Left colon (tissue), 2 donors: ENCODE measurements around the gene ZNF286A. TPM values are rescaled to one million over a fixed set of nuclear protein-coding genes. Genes with fewer than 3 reads are reported as not detected.
A peak's percentile ranks its signal among the peaks of the same experiment; 100 is the strongest.
"Not testable (repeated sequence)": the region's sequence is repeated elsewhere in the genome, so short reads cannot be mapped to it uniquely, and the experiment has no call there.

Experiments
- ATAC-seq: fragments of 200-7000 bp; cut with Tn5 transposase; one replicate; pipeline ENCODE4 v1.9.1; 2020; ENCODE audit warnings: mild to moderate bottlenecking, moderate library complexity
- DNase-seq, 2 donors: peaks; one replicate each; pipeline ENCODE4 v3.0.0-alpha.2; 2020
- intact Hi-C, 2 donors: fragments of 100-400 bp; cut with DNase I in 1 of 2; cut with micrococcal nuclease in 1 of 2; formaldehyde crosslinking; loops; one replicate each; pipeline versions ENCODE4 v1.11.2 to v1.14.0; 2022; cut with DNase I, micrococcal nuclease
- long read RNA-seq: library from polyadenylated mRNA; unstranded; transcript quantifications from one replicate; pipeline ENCODE4 v2.0.0, GENCODE V29; 2021
- total RNA-seq, 2 donors: library from RNA; stranded (reverse); fragmentation: NEBNext Ultra II Directional; extraction: Animal tissue kit (Norgen Biotek cat#: 25700); gene quantifications; one replicate each; pipeline ENCODE4 v1.2.1, GENCODE V29; 2021
- donor health status: DM: no; HTN: no; CAD: no.
- donor health status: DM: yes; HTN: yes; CAD: no.

Gene ZNF286A
- total RNA-seq = 1 to 10 TPM; 6.4 to 10.0 TPM
- long read RNA-seq, partial matches to known transcripts = 1 of 1 reads
- long read RNA-seq, other reads (novel, unspliced or antisense) = 0 of 1 reads

DNA sequence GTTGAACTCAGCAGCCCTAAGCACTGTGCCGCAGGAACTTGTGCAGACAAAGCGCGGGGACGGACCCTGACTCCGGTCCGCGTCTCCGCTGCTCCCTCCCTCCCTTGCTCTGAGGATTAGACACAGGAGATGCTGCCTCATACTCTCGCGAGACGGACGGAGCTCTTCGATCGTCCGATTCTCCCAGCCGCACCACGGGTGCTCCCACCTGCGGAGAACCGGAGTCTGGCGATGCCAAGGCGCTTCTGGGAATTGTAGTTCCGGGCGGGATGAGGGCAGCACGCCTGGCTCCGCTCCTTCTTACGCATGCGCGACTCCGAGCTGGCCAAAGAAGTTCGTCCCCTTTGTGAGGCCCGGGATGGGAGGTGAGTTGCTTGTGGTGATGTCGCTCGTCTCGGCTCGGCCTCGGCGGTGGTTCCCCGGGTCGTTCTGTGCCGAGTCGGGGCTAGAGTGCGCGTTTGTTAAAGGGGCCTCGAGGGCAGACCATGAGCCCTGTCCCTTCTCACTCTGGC, at the start of gene ZNF286A:
TSS of gene ZNF286A (plus strand) at position 340 of the 512 bp plus-strand sequence. CDS start 578 bp downstream, outside the sequence.
- intact Hi-C loops = not testable (repeated sequence)
- peak; percentile 97 to 99 for DNase-seq
- peak; percentile 99 for ATAC-seq

DNA sequence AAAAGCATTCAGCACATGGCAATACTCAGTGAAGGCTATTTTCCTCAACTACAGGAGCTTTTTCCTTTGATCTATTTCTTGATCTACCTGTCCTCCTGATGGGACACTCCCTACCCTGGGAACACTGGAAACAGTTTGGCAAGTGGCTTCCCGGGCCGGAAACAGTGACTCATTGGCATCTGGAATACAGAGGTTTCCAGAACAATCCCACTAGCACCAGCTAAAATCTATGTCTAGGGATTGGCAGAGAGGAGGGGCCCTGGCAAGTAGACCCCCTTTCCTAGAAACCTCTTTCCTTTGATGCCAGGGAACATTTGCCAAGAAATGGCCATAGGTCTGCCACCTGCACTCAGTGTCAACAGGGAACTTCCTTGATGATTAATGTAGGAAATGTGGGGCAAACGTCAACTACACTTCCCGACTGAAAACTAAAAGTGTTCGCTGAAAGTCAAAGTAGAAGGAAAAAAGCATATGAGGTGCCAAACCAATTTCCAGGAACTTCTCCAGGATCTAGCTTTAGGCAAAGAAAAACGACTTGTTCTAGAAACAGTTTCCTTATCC, 49.6 kb upstream of the ZNF286A start:
- intact Hi-C loops = no loop called here
- ATAC-seq (peak; percentile 53), DNase-seq (peak; percentile 65 to 81)

- ATAC-seq = peak; percentile 29
- peak in 1 of 2 donors; percentile 45 for DNase-seq
- intact Hi-C loops = no loop called here
Observed at GRCh38 chr17:15650741-15651582, 48.6 kb upstream of the ZNF286A start.

DNA sequence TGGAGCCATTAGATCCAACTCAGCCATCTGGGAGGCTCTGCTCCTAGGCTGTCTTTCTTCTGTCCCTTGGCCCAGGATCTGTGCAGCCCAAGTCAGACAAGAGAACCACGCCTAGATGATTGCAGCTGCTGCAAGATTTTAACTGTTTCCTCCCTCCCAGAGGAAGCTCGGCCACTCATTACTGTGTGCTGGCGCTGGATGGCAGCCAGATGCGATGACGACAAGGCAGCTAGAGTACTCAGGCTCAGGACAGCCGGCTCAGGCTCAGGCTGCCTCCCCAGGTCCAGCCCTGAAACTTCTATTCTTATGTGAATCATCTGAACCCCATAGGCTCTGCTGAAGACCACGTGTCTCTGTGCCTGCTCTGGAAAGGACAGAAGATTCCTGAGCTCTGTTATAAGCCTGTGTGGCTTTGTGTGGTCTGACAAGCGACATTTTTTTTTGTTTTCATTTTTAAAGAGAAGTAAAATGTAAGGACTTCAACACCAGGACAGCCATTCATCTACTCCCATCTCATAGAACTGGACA, 47.9 kb upstream of the ZNF286A start:
- intact Hi-C loops = no loop called here
- ATAC-seq (peak; percentile 88), DNase-seq (peak; percentile 95 to 97)

DNA sequence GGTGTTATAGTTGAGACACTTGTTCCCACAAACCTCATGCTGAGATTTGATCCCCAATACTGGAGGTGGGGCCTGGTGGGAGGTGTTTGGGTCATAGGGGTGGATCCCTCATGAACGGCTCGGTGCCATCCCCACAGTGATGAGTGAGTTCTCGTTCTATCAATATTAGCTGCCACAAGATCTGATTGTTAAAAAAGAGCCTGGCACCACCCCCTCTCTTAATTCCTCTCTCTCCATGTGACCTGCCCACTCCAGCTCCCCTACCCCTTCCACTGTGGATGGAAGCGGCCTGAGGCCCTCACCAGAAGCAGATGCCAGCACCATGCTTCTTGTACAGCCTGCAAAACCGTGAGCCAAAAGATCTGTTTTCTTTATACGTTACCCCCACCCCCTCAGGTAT, 46.6 kb upstream of the ZNF286A start:
- DNase-seq (no peak), ATAC-seq (no peak)
- intact Hi-C loops = no loop called here

GRCh38 chr17:15654401-15654800, 45.2 kb upstream of the ZNF286A start:
- DNase-seq, intact Hi-C loops, ATAC-seq: not testable (repeated sequence)

- intact Hi-C loops = no loop called here
- ATAC-seq = no peak
- DNase-seq = no peak
Observed at GRCh38 chr17:15654886-15655561, 44.5 kb upstream of the ZNF286A start.

DNA sequence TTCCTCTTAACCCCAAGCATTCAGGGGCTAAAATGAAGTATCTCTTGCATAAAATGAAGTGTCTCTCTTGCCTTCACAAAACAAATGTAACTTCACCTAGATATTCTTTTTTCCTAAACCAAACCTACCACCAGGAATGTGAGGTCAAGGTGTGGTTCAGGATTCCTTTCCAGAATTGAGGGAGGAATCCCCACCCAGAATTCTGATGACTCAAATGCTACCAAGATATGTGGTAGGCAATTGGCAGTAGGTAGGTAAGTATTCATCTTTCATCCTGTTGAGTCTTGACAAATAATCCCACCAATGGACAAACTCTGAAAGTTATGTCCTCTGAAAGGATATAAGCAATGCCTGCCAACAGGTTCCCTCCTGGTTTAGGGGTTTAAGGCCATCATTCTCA, 41.7 kb upstream of the ZNF286A start:
- DNase-seq (no peak), ATAC-seq (no peak)
- intact Hi-C loops = no loop called here

DNA sequence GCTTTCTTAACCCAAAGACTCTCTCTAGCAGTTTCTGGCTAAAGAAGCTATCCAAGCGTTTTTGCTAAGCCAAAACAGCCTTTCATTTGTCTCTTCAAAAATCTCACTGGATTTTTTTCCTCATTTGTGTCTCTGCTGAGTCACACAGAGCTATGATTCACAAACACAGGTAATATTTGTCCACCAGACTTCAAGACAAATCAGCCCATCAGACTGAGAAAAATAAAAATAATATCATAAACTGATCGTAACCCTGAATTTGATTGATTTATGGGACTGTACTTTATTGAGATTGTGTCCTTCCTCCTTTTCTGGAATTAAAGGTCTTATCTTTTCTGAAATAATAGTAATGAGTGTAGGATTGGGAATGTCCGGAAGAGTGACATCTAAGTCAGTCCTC, 41.3 kb upstream of the ZNF286A start:
- intact Hi-C loops = no loop called here
- ATAC-seq = no peak

DNA sequence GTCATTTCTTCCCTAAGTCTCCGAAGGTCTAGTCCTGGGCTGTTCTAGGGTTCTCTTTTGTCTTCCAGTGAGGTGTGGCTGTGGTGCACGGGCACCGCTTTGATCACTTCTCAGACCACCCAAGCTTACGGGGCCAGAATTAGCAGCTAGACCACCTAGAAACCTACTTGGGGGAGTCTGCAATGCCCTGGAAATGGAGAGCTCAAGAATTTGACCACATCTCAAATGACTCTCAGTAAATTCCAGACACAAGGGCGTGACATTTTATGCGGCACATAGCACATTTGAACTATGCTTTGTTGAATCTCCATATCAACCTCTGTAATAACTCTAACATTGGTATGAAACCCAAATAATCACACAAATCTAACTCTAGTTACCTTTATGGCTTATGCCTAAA, 40.3 kb upstream of the ZNF286A start:
- intact Hi-C loops = no loop called here

More for the DNA sequence above, 41.3 kb upstream of the ZNF286A start:
- no peak for DNase-seq

GRCh38 chr17:15659663-15660062, 39.9 kb upstream of the ZNF286A start:
- no peak for DNase-seq
- ATAC-seq = no peak

More for the DNA sequence above, 40.3 kb upstream of the ZNF286A start:
- no peak for ATAC-seq
- no peak for DNase-seq

DNA sequence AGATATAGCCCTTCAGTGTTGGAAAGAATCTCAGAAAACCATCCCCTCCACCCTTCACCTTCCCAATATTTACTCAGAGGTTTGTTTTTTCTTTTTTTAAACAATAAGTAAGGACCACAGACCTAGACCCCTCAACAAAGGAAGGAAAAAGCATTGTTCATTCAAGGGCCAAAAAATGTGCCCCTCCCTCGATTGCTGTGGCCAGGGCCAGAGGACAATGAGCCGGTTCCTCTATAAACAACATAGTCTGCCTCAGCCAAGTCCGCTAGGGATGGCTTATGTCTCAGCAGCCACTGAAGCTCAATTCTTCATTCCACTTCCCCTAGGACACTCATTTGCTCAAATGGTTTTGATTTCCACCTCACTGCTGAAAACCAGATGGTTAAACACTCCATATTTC, 39.5 kb upstream of the ZNF286A start:
- intact Hi-C loops = no loop called here
- ATAC-seq (no peak), DNase-seq (no peak)

More at GRCh38 chr17:15659663-15660062, 39.9 kb upstream of the ZNF286A start:
- intact Hi-C loops = no loop called here

GRCh38 chr17:15662681-15663080, 36.9 kb upstream of the ZNF286A start:
- ATAC-seq = no peak
- intact Hi-C loops = no loop called here
- no peak for DNase-seq

- ATAC-seq = no peak
- no peak for DNase-seq
- intact Hi-C loops = no loop called here
Observed at GRCh38 chr17:15663176-15663575, 36.4 kb upstream of the ZNF286A start.

DNA sequence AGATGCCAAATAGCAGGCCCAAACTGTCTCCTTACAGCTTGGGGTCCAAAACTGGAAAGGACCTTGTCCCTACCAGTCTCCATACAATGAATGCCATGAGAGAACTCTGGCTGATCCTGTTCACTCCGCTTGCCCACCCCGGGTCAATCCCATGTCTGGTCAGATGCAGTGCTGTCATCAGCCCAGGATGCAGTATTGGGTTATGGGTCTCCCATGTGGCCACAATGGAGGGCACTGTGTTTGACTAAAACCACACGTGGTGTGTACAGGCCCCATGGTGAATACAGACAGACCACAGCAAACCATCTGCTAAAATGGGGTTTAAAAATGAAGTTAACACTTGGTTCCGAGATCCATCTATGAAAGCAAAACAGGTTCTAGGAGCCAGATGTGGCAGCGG, 35.9 kb upstream of the ZNF286A start:
- DNase-seq (no peak), ATAC-seq (no peak)
- intact Hi-C loops = no loop called here

- intact Hi-C loops, DNase-seq, ATAC-seq: not testable (repeated sequence)
Observed at GRCh38 chr17:15669526-15669925, 30.0 kb upstream of the ZNF286A start.

- ATAC-seq, DNase-seq, intact Hi-C loops: not testable (repeated sequence)
Observed at GRCh38 chr17:15674640-15675039, 24.9 kb upstream of the ZNF286A start.

DNA sequence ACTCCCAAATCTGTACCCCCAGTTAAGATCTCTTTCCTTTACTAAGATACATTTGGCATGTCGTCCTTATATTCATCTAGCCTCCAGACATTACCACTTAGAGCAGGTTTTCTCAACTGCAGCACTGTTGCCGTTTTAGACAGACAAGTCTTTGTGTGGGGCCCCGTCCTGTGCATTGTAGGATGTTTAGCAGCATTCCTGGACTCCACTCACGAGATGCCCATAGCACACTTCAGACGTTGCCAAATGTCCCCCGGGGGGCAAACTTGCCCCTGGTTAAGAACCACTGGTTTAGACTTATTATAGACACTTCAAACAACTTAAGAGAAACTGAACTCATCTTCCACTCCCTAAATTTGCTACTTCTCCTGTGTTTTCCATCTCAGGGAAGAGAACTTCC, 23.6 kb upstream of the ZNF286A start:
- DNase-seq, ATAC-seq, intact Hi-C loops: not testable (repeated sequence)

DNA sequence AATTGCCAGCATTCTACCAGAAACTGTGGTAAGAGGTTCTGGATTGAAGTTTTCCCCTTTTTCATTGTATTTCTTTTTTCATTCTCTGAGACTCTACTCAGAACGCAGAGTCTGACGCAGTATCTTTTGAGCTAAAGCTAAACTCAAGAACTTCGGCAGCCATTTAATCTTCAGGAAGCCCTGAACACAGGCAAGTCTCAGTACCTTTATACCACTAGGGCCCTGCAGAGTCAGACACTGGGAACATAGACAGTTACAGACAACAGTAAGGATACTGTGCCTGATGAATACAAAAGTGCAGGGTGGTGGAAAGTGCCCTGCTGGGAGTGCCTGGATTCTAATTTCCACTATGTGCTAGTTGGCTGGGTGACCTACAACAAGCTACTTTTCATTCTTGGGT, 16.4 kb upstream of the ZNF286A start:
- intact Hi-C loops, ATAC-seq, DNase-seq: not testable (repeated sequence)
